HepG2 (cell line): ENCODE results near the gene ZNF334. TPM values are rescaled to one million over a fixed set of nuclear protein-coding genes. Genes with fewer than 3 reads are reported as not detected.

Experiments
- CEBPG ChIP-seq: IDR thresholded peaks from 2 replicates; pipeline ENCODE4 v1.6.1; 2016
- CREB1 ChIP-seq, 2 experiments: fragments of 450-650 bp in 1 of 2; IDR thresholded peaks; 2 replicates each; pipeline ENCODE4 v1.6.1; 2016 to 2017; ENCODE audit warnings: control low read depth in 1 of 2, mild to moderate bottlenecking in 1 of 2, missing compliant biosample characterization in 1 of 2, missing genetic modification characterization in 1 of 2
- DR1 ChIP-seq: sonication (generic); formaldehyde crosslinking; IDR thresholded peaks from 2 replicates; pipeline ENCODE4 v1.8.0; 2021; ENCODE audit warnings: mild to moderate bottlenecking, missing genetic modification reagents, inconsistent platforms
- ETV5 ChIP-seq: IDR thresholded peaks from 2 replicates; pipeline ENCODE4 v1.6.1; 2018; ENCODE audit warnings: missing biosample characterization, missing genetic modification reagents, inconsistent platforms, borderline replicate concordance
- FIP1L1 ChIP-seq: fragments of 200-400 bp; formaldehyde crosslinking; IDR thresholded peaks from 2 replicates; pipeline ENCODE4 v1.6.1; 2018; ENCODE audit warnings: low read depth, mild to moderate bottlenecking, low read length, moderate library complexity, borderline replicate concordance; ENCODE audit not compliant: insufficient read depth
- FOXA1 ChIP-seq, 2 experiments: fragments of 450-650 bp in 1 of 2; sonication (generic) in 1 of 2; formaldehyde crosslinking in 1 of 2; IDR thresholded peaks; 2 replicates each; pipeline versions ENCODE4 v1.4.0 to v1.6.1; 2016 to 2020; ENCODE audit warnings: missing genetic modification reagents in 1 of 2
- FOXP1 ChIP-seq, 2 experiments: fragments of 450-650 bp in 1 of 2; IDR thresholded peaks; 2 replicates each; pipeline ENCODE4 v1.6.1; 2017 to 2018; ENCODE audit warnings: antibody characterized with exemption in 1 of 2
- ISL2 ChIP-seq: sonication (generic); formaldehyde crosslinking; IDR thresholded peaks from 2 replicates; pipeline ENCODE4 v1.5.0; 2020; ENCODE audit warnings: missing genetic modification reagents
- MAX ChIP-seq: IDR thresholded peaks from 2 replicates; pipeline ENCODE4 v1.6.1; 2012; ENCODE audit warnings: inconsistent platforms
- MEIS2 ChIP-seq: sonication (generic); formaldehyde crosslinking; IDR thresholded peaks from 2 replicates; pipeline ENCODE4 v1.9.0; 2021; ENCODE audit warnings: mild to moderate bottlenecking, missing genetic modification reagents
- NCOA1 ChIP-seq: sonication (generic); formaldehyde crosslinking; IDR thresholded peaks from 2 replicates; pipeline ENCODE4 v1.9.0; 2021; ENCODE audit warnings: missing genetic modification reagents
- NFKB2 ChIP-seq: sonication (generic); formaldehyde crosslinking; IDR thresholded peaks from 2 replicates; pipeline ENCODE4 v1.4.0; 2020; ENCODE audit warnings: missing genetic modification reagents, borderline replicate concordance
- PAXIP1 ChIP-seq: sonication (generic); formaldehyde crosslinking; conservative IDR thresholded peaks from 2 replicates; pipeline ENCODE4 v1.4.0; 2020; ENCODE audit warnings: mild to moderate bottlenecking, missing genetic modification reagents, moderate library complexity
- RXRB ChIP-seq: IDR thresholded peaks from 2 replicates; pipeline ENCODE4 v1.6.1; 2016; ENCODE audit warnings: borderline replicate concordance, missing genetic modification reagents, missing compliant biosample characterization
- SKIL ChIP-seq: sonication (generic); formaldehyde crosslinking; IDR thresholded peaks from 2 replicates; pipeline ENCODE4 v1.8.0; 2022; ENCODE audit warnings: missing genetic modification reagents, mild to moderate bottlenecking, moderate library complexity, borderline replicate concordance
- SOX6 ChIP-seq, 2 experiments: fragments of 450-650 bp in 1 of 2; sonication (generic) in 1 of 2; formaldehyde crosslinking in 1 of 2; IDR thresholded peaks; 2 replicates each; pipeline versions ENCODE4 v1.4.0 to v1.6.1; 2017 to 2020; ENCODE audit warnings: antibody characterized with exemption in 1 of 2, mild to moderate bottlenecking in 1 of 2, missing genetic modification reagents in 1 of 2
- TAF15 ChIP-seq: fragments of 200-400 bp; formaldehyde crosslinking; IDR thresholded peaks from one replicate; pipeline ENCODE4 v1.6.1; 2018; ENCODE audit warnings: mild to moderate bottlenecking, low read depth, low read length; ENCODE audit not compliant: poor library complexity, severe bottlenecking
- ZFP1 ChIP-seq: IDR thresholded peaks from 2 replicates; pipeline ENCODE4 v1.6.1; 2016
- ZFP36L2 ChIP-seq: sonication (generic); formaldehyde crosslinking; IDR thresholded peaks from 2 replicates; pipeline ENCODE4 v1.4.0; 2020; ENCODE audit warnings: missing genetic modification reagents
- ZKSCAN5 ChIP-seq: sonication (generic); formaldehyde crosslinking; IDR thresholded peaks from 2 replicates; pipeline ENCODE4 v1.5.1; 2020; ENCODE audit warnings: mild to moderate bottlenecking, missing genetic modification reagents
- ZNF451 ChIP-seq: sonication (generic); formaldehyde crosslinking; IDR thresholded peaks from 2 replicates; pipeline ENCODE4 v1.5.0; 2020; ENCODE audit warnings: mild to moderate bottlenecking, missing genetic modification reagents
- ZNF644 ChIP-seq: IDR thresholded peaks from 2 replicates; pipeline ENCODE4 v1.6.1; 2016; ENCODE audit warnings: low read depth
- ZNF678 ChIP-seq: sonication (generic); formaldehyde crosslinking; IDR thresholded peaks from 2 replicates; pipeline ENCODE4 v1.4.0; 2020; ENCODE audit warnings: mild to moderate bottlenecking, missing genetic modification reagents
- polyA plus RNA-seq, 8 experiments: library from polyadenylated mRNA; depleted of rRNA in 3 of 8; stranded (reverse) in 7 of 8; unstranded in 1 of 8; fragments of >200 nt; fragmentation: Illumina TruSeq in 4 of 8; extraction: Trizol in 4 of 8; gene quantifications; 2 replicates each; pipeline versions ENCODE4 v1.2.1 to v1.2.3, GENCODE V29; 2011 to 2016; ENCODE audit warnings: low read depth in 4 of 8, missing spikeins in 1 of 8, mixed read lengths in 1 of 8; ENCODE audit not compliant: insufficient read depth in 1 of 8
- total RNA-seq, 5 experiments: library from RNA; depleted of rRNA; stranded (reverse); fragments of >200 nt; fragmentation: Illumina TruSeq; extraction: Trizol; gene quantifications; 2 replicates each; pipeline ENCODE4 v1.2.3, GENCODE V29; 2016; ENCODE audit warnings: low read depth in 1 of 5
- TF ChIP-seq, protein P1 (sequence below): sonication (generic); formaldehyde crosslinking; conservative IDR thresholded peaks from 2 replicates; pipeline ENCODE4 v1.5.0; 2020; ENCODE audit warnings: missing genetic modification reagents

The ZNF334 gene
- total and polyA plus RNA-seq, 2 of the 13 experiments (the other 11 are each of a cell fraction or from before 2014, with no cell fraction given) = 4.8 to 7.8 TPM

- TF ChIP-seq SKIL (CRISPR knock-in tag) (0 out of 2 replicates have a peak, but pooled peaks have one; percentile 28), ZFP1 (no peak), MAX (0 out of 2 replicates have a peak, but pooled peaks have one; percentile 19), ZNF451 (CRISPR knock-in tag) (no peak), TAF15 (no peak), FIP1L1 (no peak), NFKB2 (CRISPR knock-in tag) (no peak), ZNF644 (CRISPR knock-in tag) (peak; percentile 75; the same call in 1 of the 2 replicates), FOXP1 (IDR thresholded peaks at IDR 0.05) (no peak), FOXP1 (CRISPR knock-in tag; IDR thresholded peaks at IDR 0.05) (peak; percentile 43; the same call in 1 of the 2 replicates), RXRB (CRISPR knock-in tag) (peak; percentile 69), ISL2 (no peak; the same call in 1 of the 2 replicates), CREB1 (IDR thresholded peaks at IDR 0.05) (0 out of 2 replicates have a peak, but pooled peaks have one; percentile 15), CREB1 (CRISPR knock-in tag; IDR thresholded peaks at IDR 0.05) (peak; percentile 60; the same call in 1 of the 2 replicates), FOXA1 (IDR thresholded peaks at IDR 0.05) (no peak), FOXA1 (CRISPR knock-in tag; IDR thresholded peaks at IDR 0.05) (0 out of 2 replicates have a peak, but pooled peaks have one; percentile 35), ETV5 (CRISPR knock-in tag) (peak; percentile 44; the same call in 1 of the 2 replicates), MEIS2 (no peak), PAXIP1 (peak; percentile 42; the same call in 1 of the 2 replicates), ZFP36L2 (no peak), CEBPG (CRISPR knock-in tag) (peak; percentile 48; the same call in 1 of the 2 replicates), NCOA1 (CRISPR knock-in tag) (no peak), SOX6 (IDR thresholded peaks at IDR 0.05) (no peak), SOX6 (CRISPR knock-in tag; IDR thresholded peaks at IDR 0.05) (peak; percentile 63; the same call in 1 of the 2 replicates), ZKSCAN5 (peak; percentile 52; the same call in 1 of the 2 replicates), DR1 (CRISPR knock-in tag) (no peak), ZNF678 (CRISPR knock-in tag) (no peak)
- TF ChIP-seq, protein P1, sequence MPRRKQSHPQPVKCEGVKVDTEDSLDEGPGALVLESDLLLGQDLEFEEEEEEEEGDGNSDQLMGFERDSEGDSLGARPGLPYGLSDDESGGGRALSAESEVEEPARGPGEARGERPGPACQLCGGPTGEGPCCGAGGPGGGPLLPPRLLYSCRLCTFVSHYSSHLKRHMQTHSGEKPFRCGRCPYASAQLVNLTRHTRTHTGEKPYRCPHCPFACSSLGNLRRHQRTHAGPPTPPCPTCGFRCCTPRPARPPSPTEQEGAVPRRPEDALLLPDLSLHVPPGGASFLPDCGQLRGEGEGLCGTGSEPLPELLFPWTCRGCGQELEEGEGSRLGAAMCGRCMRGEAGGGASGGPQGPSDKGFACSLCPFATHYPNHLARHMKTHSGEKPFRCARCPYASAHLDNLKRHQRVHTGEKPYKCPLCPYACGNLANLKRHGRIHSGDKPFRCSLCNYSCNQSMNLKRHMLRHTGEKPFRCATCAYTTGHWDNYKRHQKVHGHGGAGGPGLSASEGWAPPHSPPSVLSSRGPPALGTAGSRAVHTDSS = no peak
Measured at GRCh38 chr20:46523108-46523507, 9.7 kb upstream of the ZNF334 start (continued).
